ENCODE results near the gene EMILIN1. TPM values are rescaled to one million over a fixed set of nuclear protein-coding genes. Genes with fewer than 3 reads are reported as not detected.
A peak's percentile ranks its signal among the peaks of the same experiment; 100 is the strongest.

Gene EMILIN1
- total RNA-seq, 3 donors from 2014 or later = 12.1 to 256 (median 42.3) TPM

- TF ChIP-seq CTCF (IDR thresholded peaks at IDR 0.05) = no peak
- H3K4me1 ChIP-seq (ENCODE audit: low read depth) = peaks cover 18% of the 10 kb centered on the region
- ATAC-seq = peak; percentile 27
- H3K4me3 ChIP-seq = no peak overlapping the region
- intact Hi-C loops (cut with DNase I, micrococcal nuclease) = no loop called here
- H3K36me3 ChIP-seq (ENCODE audit: low read depth) = peaks cover 20% of the 10 kb centered on the region
- H3K9me3 ChIP-seq = no peaks in the 10 kb centered on the region
- DNase-seq = no peak
Observed at GRCh38 chr2:27042159-27042661, 36.2 kb upstream of the EMILIN1 start.

- peak; percentile 83 for ATAC-seq
- Histone ChIP-seq H3K36me3 (ENCODE audit: low read depth) (peaks cover 14% of the 10 kb centered on the region), H3K9me3 (no peaks in the 10 kb centered on the region), H3K4me3 (no peak overlapping the region), H3K4me1 (ENCODE audit: low read depth) (peaks cover 18% of the 10 kb centered on the region)
- no peak for TF ChIP-seq CTCF (IDR thresholded peaks at IDR 0.05)
- DNase-seq = peak in 1 of 3 donors; percentile 40
- intact Hi-C loops (cut with DNase I, micrococcal nuclease) = no loop called here
Observed at GRCh38 chr2:27042985-27043634, 35.3 kb upstream of the EMILIN1 start.

- ATAC-seq = peak; percentile 37
- no peak for TF ChIP-seq CTCF (IDR thresholded peaks at IDR 0.05)
- Histone ChIP-seq H3K9me3 (no peaks in the 10 kb centered on the region), H3K4me1 (ENCODE audit: low read depth) (peaks cover 15% of the 10 kb centered on the region), H3K4me3 (peak overlapping the region; percentile 35), H3K36me3 (ENCODE audit: low read depth) (no peaks in the 10 kb centered on the region)
- peak; percentile 55 to 80 (median 73) for DNase-seq
- intact Hi-C loops (cut with DNase I, micrococcal nuclease) = no loop called here
Observed at GRCh38 chr2:27049422-27050280, 28.8 kb upstream of the EMILIN1 start.

- Histone ChIP-seq H3K4me3 (peak overlapping the region; percentile 86), H3K9me3 (no peaks in the 10 kb centered on the region), H3K36me3 (ENCODE audit: low read depth) (no peaks in the 10 kb centered on the region), H3K4me1 (ENCODE audit: low read depth) (peaks cover 15% of the 10 kb centered on the region)
- peak; percentile 88 to 95 (median 95) for DNase-seq
- intact Hi-C loops (cut with DNase I, micrococcal nuclease) = no loop called here
- ATAC-seq = peak; percentile 77
- no peak for TF ChIP-seq CTCF (IDR thresholded peaks at IDR 0.05)
Observed at GRCh38 chr2:27050281-27050995, 28.0 kb upstream of the EMILIN1 start.
